Activated naive CD8-positive, alpha-beta T cell (primary cell): ENCODE measurements around the gene SLC22A17.
"Not testable (repeated sequence)": the region's sequence is repeated elsewhere in the genome, so short reads cannot be mapped to it uniquely, and the experiment has no call there.

Source experiments
- H3K27ac Mint-ChIP-seq: one replicate; pipeline ENCODE4 v1.8.0; 2021; ENCODE audit warnings: mixed read lengths
- H3K27me3 Mint-ChIP-seq: one replicate; pipeline ENCODE4 v1.8.0; 2021; ENCODE audit warnings: mixed read lengths
- H3K36me3 Mint-ChIP-seq: one replicate; pipeline ENCODE4 v1.8.0; 2021; ENCODE audit warnings: mixed read lengths
- H3K4me1 Mint-ChIP-seq: one replicate; pipeline ENCODE4 v1.8.0; 2021; ENCODE audit warnings: low read depth, mixed read lengths
- H3K4me3 Mint-ChIP-seq: one replicate; pipeline ENCODE4 v1.8.0; 2021; ENCODE audit warnings: mild to moderate bottlenecking, mixed read lengths
- H3K9me3 Mint-ChIP-seq: one replicate; pipeline ENCODE4 v1.8.0; 2021; ENCODE audit warnings: low read depth, mixed read lengths

Gene SLC22A17

DNA sequence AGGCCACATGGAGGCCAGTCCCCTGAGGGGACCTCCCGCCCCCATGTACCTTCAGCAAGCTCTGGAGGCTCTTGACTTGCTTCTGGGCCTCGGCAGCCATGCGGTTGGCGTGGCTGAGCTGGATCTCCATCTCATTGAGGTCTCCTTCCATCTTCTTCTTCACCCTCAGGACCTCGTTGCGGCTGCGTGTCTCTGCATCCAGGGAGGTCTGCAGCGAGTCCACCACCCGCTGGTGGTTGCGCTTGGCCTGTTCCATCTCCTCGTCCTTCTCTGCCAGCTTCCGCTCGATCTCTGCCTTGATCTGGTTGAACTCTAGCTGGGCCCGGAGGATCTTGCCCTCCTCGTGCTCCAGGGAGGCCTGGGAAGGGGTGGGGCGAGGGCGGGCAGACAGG lies 33.6 kb upstream of the SLC22A17 start:
- not testable (repeated sequence) for H3K4me1 Mint-ChIP-seq, H3K36me3 Mint-ChIP-seq, H3K4me3 Mint-ChIP-seq, H3K27me3 Mint-ChIP-seq, H3K27ac Mint-ChIP-seq, H3K9me3 Mint-ChIP-seq

DNA sequence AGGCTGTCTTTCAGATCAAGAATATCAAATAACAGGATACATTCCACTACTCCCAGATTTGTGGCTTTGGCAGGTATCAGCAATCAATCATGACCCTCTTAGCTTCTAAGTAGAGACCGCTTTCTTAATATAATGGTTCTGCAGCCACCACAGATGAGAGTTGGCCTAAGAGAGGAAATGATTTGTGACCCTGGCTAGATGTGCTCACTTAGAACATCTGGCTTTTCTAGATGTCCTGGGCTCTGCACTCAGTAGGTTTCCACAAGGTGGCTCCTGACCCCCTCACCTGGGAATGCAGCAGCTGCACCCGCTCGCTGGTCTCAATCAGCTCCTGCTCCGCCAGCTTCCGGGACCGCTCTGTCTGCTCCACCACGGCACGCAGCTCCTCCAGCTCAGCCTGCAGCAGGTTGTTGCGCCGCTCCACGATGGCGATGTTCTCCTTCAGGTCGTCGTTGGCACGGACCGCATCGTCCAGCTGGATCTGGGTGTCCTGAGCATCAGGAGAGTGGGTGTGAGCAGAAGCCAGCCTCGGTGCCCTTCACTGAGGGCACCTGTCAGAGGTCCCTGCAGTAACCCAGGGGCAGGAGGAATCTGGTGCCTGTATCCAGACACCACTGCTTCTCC lies 33.1 kb upstream of the SLC22A17 start:
- Mint-ChIP-seq H3K9me3 (no peaks in the 10 kb centered on the region), H3K36me3 (no peaks in the 10 kb centered on the region), H3K27ac (no peak overlapping the region), H3K4me1 (no peaks in the 10 kb centered on the region), H3K4me3 (no peak overlapping the region), H3K27me3 (no peaks in the 10 kb centered on the region)

- Mint-ChIP-seq H3K36me3 (no peaks in the 10 kb centered on the region), H3K9me3 (no peaks in the 10 kb centered on the region), H3K27me3 (no peaks in the 10 kb centered on the region), H3K4me1 (no peaks in the 10 kb centered on the region), H3K4me3 (no peak overlapping the region), H3K27ac (no peak overlapping the region)
These were observed 32.6 kb upstream of the SLC22A17 start for GRCh38 chr14:23385244-23385641.

DNA sequence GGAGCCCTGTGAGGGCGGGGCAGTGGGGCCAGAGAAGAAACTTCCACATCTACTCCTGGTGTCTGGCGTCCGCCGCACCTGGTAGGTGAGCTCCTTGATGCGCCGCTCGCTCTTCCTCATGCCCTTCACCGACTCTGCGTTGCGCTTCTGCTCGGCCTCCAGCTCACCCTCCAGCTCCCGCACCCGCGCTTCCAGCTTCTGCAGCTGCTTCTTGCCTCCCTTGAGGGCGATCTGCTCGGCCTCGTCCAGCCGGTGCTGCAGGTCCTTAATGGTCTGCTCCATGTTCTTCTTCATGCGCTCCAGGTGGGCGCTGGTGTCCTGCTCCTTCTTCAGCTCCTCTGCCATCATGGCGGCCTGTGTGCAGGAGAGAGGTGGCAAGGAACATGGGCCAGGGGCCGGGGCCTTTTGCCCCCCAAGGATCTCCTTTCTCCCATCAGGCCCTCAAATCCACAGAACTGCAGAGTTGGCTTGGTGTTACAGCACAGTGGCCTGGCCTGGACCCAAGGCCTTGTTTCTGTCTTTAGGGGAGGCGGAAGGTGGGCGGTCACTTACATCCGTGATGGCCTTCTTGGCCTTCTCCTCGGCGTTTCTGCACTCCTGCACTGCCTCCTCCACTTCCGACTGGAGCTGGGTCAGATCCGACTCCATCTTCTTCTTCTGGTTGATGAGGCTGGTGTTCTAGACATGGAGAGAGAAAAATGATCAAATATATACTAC lies 31.8 kb upstream of the SLC22A17 start:
- Mint-ChIP-seq H3K36me3 (no peaks in the 10 kb centered on the region), H3K9me3 (no peaks in the 10 kb centered on the region), H3K4me1 (no peaks in the 10 kb centered on the region), H3K27me3 (no peaks in the 10 kb centered on the region), H3K4me3 (no peak overlapping the region), H3K27ac (no peak overlapping the region)

DNA sequence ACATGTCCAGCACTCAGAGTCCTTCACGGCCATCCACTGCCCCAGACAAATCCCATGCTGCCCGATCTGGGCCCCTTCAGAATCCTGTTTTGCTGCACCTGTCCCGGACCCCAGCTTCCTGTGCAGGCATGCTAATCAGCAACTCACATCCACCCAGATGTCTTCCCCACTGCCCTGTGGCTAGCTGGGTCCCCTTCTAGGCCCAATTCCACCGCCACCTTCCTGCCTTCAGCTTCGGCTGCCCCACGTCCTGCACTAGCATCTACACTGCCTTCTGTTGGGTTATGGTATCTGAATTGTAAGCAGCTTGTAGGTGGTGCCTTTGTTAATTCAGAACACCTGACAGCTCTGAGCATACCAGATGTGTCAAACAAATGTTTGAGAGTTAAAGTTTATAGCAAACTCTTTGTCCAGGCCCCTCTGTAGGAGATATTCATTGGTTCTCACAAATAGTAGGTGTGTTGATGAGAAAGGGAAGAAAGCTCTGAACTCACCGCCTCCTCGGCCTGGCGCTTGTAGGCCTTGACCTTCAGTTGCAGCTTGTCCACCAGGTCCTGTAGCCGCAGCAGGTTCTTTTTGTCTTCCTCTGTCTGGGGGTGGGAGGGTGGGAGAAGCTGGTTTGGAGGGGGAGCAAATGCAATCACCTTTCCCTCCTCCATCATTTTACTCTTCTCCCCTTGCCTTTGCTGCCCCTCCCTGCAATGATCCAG lies 30.2 kb upstream of the SLC22A17 start:
- H3K4me3 Mint-ChIP-seq = no peak overlapping the region
- peaks cover 2% of the 10 kb centered on the region for H3K27me3 Mint-ChIP-seq
- H3K9me3 Mint-ChIP-seq = no peaks in the 10 kb centered on the region
- H3K27ac Mint-ChIP-seq = no peak overlapping the region
- no peaks in the 10 kb centered on the region for H3K4me1 Mint-ChIP-seq
- no peaks in the 10 kb centered on the region for H3K36me3 Mint-ChIP-seq

- H3K27me3 Mint-ChIP-seq = peaks cover 2% of the 10 kb centered on the region
- H3K4me1 Mint-ChIP-seq = no peaks in the 10 kb centered on the region
- no peak overlapping the region for H3K27ac Mint-ChIP-seq
- H3K9me3 Mint-ChIP-seq = no peaks in the 10 kb centered on the region
- no peaks in the 10 kb centered on the region for H3K36me3 Mint-ChIP-seq
- no peak overlapping the region for H3K4me3 Mint-ChIP-seq
These were observed 29.6 kb upstream of the SLC22A17 start for GRCh38 chr14:23382276-23382675.

- Mint-ChIP-seq H3K4me1 (no peaks in the 10 kb centered on the region), H3K9me3 (no peaks in the 10 kb centered on the region), H3K27me3 (peaks cover 2% of the 10 kb centered on the region), H3K4me3 (no peak overlapping the region), H3K27ac (no peak overlapping the region), H3K36me3 (no peaks in the 10 kb centered on the region)
These were observed 29.2 kb upstream of the SLC22A17 start for GRCh38 chr14:23381871-23382270.

GRCh38 chr14:23380976-23381375 lies 28.3 kb upstream of the SLC22A17 start:
- Mint-ChIP-seq H3K36me3 (no peaks in the 10 kb centered on the region), H3K4me3 (no peak overlapping the region), H3K4me1 (no peaks in the 10 kb centered on the region), H3K27me3 (peaks cover 2% of the 10 kb centered on the region), H3K9me3 (no peaks in the 10 kb centered on the region), H3K27ac (no peak overlapping the region)

DNA sequence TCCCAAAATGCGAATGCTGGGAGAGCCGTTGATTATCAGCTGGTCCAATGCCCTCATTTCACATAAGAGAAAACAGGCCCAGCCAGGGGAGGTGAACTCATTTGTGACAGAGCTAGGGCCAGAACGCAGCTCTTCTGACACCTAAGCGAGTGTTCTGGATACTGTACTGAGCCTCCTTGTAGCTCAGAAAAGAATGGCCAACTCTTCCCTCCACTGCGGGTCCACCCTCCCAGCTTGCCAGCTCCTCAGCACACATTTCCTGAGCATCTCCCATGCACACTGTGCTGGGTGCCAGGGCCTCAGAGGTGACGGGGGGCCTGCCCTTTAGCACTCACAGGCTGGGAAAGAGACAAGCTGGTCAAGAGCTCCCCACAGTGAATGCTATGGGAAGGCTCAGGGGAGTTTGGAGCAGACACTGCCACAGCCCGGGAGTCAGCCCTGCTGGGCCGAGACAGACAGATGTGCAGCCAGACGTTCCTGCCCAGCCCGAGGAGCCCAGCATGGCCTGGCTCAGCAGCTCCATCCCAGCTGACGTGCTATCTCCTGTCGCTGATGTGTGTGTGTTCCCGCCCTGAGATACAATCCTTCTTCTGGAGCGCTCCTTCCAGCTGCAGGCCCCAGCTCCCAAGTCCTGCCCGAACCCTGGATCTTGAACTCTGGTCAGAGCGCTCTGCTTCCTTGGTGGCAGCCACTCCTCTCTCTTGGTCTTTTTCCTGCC lies 27.7 kb upstream of the SLC22A17 start:
- no peak overlapping the region for H3K4me3 Mint-ChIP-seq
- H3K36me3 Mint-ChIP-seq = no peaks in the 10 kb centered on the region
- peaks cover 2% of the 10 kb centered on the region for H3K27me3 Mint-ChIP-seq
- H3K4me1 Mint-ChIP-seq = no peaks in the 10 kb centered on the region
- no peaks in the 10 kb centered on the region for H3K9me3 Mint-ChIP-seq
- no peak overlapping the region for H3K27ac Mint-ChIP-seq

DNA sequence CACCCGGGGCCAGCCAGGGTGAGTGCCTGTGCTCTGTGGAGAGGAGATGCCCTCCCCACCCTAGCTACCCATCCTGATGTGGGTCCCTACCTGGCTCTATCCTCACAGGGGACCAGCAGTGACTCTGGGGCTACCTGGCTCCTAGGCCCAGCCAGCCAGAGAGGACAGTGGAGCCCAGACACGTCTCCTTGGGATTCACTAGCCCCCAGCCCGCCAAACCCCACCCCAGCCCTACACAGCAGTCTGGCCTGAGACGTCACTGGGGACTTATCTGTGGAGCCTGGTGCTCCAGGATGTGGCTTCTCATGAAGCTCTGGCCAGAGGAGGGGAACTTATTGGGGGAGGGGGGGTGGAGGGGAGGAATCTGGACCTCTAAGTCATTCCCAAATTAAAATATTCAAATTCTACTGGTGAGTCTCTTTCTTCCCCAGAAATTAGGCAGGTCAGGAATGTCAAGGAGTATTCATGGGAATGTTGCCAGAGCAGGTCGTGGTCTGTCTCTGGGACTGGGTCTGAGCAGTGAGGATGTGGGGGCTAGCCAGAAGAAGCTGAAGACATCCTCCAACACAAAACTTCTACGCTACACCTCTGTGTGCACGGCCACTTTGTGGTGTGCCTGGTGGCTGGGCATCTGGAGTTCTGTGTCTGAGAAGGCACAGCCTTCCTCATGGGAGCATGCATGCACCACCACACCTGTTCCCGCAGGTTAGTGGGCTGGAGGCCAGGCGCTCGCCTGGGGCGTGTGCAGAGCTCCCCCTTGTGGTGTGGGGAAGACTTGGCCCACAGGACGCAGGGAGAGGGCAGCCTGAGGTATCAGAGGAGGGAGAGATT lies 26.9 kb upstream of the SLC22A17 start:
- Mint-ChIP-seq H3K4me3 (no peak overlapping the region), H3K4me1 (no peaks in the 10 kb centered on the region), H3K9me3 (no peaks in the 10 kb centered on the region), H3K27me3 (peaks cover 2% of the 10 kb centered on the region), H3K36me3 (no peaks in the 10 kb centered on the region), H3K27ac (no peak overlapping the region)

GRCh38 chr14:23378612-23379220 lies 26.0 kb upstream of the SLC22A17 start:
- peaks cover 2% of the 10 kb centered on the region for H3K27me3 Mint-ChIP-seq
- H3K9me3 Mint-ChIP-seq = no peaks in the 10 kb centered on the region
- no peaks in the 10 kb centered on the region for H3K4me1 Mint-ChIP-seq
- no peaks in the 10 kb centered on the region for H3K36me3 Mint-ChIP-seq
- no peak overlapping the region for H3K4me3 Mint-ChIP-seq
- no peak overlapping the region for H3K27ac Mint-ChIP-seq

DNA sequence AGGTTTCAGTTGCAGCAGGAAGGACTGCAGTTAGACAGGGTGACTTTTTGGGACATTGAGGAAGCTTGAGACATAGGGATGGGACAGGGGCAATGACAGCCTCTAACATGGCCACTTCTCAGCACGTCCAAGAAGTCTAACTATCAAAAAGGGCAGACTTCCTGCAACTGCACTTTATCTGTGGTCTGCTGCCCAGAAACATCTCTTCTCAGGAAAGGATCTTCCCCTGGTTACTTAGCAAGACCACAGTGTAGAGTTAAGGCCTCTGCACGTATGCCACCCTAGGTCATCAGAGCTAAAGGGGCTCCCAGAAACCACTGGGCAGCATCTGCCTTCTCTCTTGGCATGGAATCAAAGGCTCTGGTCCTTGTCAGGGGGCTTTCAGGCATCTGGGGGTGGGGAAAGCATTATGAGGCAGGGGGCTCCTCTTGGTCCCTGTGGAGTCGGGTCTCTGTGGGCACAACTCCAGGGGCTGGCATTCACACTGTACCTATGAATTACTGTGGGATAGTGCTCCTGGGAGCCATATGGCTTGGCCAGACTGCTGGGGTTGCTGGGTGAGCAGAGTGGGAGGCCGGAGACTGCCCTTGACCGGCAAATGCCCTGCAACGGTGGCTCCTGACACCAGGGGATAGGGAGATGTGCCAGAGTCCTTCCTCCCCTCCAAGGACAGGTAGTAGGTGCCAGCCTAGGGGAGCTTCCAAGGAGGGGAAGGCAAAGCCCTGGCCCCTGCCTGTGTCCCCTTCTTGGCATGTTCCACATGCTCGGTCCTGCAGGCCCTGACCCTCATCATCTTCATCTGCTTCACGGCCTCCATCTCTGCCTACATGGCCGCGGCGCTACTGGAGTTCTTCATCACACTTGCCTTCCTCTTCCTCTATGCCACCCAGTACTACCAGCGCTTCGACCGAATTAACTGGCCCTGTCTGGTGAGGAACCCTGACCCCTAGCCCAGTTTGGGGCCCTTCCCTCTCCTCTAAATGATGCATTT lies 25.2 kb upstream of the SLC22A17 start:
- Mint-ChIP-seq H3K4me3 (no peak overlapping the region), H3K27me3 (peaks cover 2% of the 10 kb centered on the region), H3K9me3 (no peaks in the 10 kb centered on the region), H3K4me1 (no peaks in the 10 kb centered on the region), H3K36me3 (no peaks in the 10 kb centered on the region), H3K27ac (no peak overlapping the region)

DNA sequence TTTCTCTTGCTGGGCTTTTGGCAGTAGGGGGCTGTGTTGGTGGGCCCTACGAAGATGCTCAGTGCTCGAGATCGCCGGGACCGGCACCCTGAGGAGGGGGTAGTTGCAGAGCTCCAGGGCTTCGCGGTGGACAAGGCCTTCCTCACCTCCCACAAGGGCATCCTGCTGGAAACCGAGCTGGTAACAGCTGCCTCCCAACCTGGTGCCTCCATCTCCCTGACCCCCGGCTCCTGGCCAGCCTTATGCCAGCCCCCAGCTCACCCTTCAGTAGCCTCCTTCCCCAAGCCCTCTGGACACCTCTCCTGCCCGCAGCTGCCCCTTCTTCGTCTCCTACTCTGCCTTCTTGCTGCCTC lies 24.5 kb upstream of the SLC22A17 start:
- Mint-ChIP-seq H3K27me3 (peaks cover 2% of the 10 kb centered on the region), H3K4me1 (no peaks in the 10 kb centered on the region), H3K27ac (no peak overlapping the region), H3K9me3 (no peaks in the 10 kb centered on the region), H3K4me3 (no peak overlapping the region), H3K36me3 (no peaks in the 10 kb centered on the region)
